ENCODE data around the gene AKR1C4. TPM values are rescaled to one million over a fixed set of nuclear protein-coding genes. Genes with fewer than 3 reads are reported as not detected.

AKR1C4 gene
- total RNA-seq, 1 experiment from 2014 or later = not detected

GRCh38 chr10:5199398-5199797 lies 2.8 kb downstream of the AKR1C4 start:
- no TSS peak for BruUV-seq (replicated peaks)
- ATAC-seq (no peak), DNase-seq (ENCODE audit: low read depth, low spot score) (no peak)
- ChIA-PET CTCF (no interaction called here), POLR2A (no interaction called here)
- H3K27me3 ChIP-seq (ENCODE audit: control insufficient read depth, insufficient read depth, low read length) = no peaks in the 10 kb centered on the region
- in situ Hi-C loops (cut with HindIII; ENCODE audit: low pct_unique_long_range_greater_than_20kb, low sequenced_read_pairs) (no loop called here), intact Hi-C loops (cut with micrococcal nuclease; ENCODE audit: unreplicated experiment) (no loop called here)
- H3K4me1 ChIP-seq (ENCODE audit: control insufficient read depth, insufficient read depth, low read length) = no peaks in the 10 kb centered on the region
- TF ChIP-seq CTCF (IDR thresholded peaks at IDR 0.05) (0 out of 2 replicates have a peak, but pooled peaks have one; percentile 4), REST (IDR thresholded peaks at IDR 0.05; ENCODE audit: insufficient read depth in 1 of 2, low read depth in 2 of 2, low read length in 1 of 2) (no peak), TCF7L2 (IDR thresholded peaks at IDR 0.05; ENCODE audit: low read depth, low read length) (no peak), SIN3A (IDR thresholded peaks at IDR 0.05; ENCODE audit: borderline replicate concordance, insufficient read depth, low read depth, low read length) (no peak)
- no peak overlapping the region for H3K27ac ChIP-seq (ENCODE audit: low read length)
- no peak overlapping the region for H3K4me3 ChIP-seq (ENCODE audit: low read depth in 2 of 2, low read length in 2 of 2)
- H3K9me3 ChIP-seq (ENCODE audit: control insufficient read depth, insufficient read depth, low read depth, low read length) = no peaks in the 10 kb centered on the region
- H3K36me3 ChIP-seq (ENCODE audit: control insufficient read depth, insufficient read depth, low read length) = no peaks in the 10 kb centered on the region

GRCh38 chr10:5206799-5207198 lies 10.2 kb downstream of the AKR1C4 start:
- BruUV-seq (replicated peaks) = no TSS peak
- CTCF ChIA-PET = no interaction called here

More at GRCh38 chr10:5206799-5207198, 10.2 kb downstream of the AKR1C4 start:
- POLR2A ChIA-PET = no interaction called here
- DNase-seq (ENCODE audit: low read depth, low spot score) = no peak
- H3K4me3 ChIP-seq (ENCODE audit: low read depth in 2 of 2, low read length in 2 of 2) = no peak overlapping the region
- ATAC-seq = no peak
- no peaks in the 10 kb centered on the region; the same call in none of the 2 replicates for H3K27me3 ChIP-seq (ENCODE audit: control insufficient read depth, insufficient read depth, low read length)
- intact Hi-C loops (cut with micrococcal nuclease; ENCODE audit: unreplicated experiment) = no loop called here
- no peaks in the 10 kb centered on the region for H3K9me3 ChIP-seq (ENCODE audit: control insufficient read depth, insufficient read depth, low read depth, low read length)
- TF ChIP-seq CTCF (IDR thresholded peaks at IDR 0.05) = no peak
- TF ChIP-seq TCF7L2 (IDR thresholded peaks at IDR 0.05; ENCODE audit: low read depth, low read length) = no peak
- no peak for TF ChIP-seq SIN3A (IDR thresholded peaks at IDR 0.05; ENCODE audit: borderline replicate concordance, insufficient read depth, low read depth, low read length)
- TF ChIP-seq POLR2AphosphoS5 (IDR thresholded peaks at IDR 0.05; ENCODE audit: low read depth, low read length) = no peak
- no peak for TF ChIP-seq REST (IDR thresholded peaks at IDR 0.05; ENCODE audit: insufficient read depth in 1 of 2, low read depth in 2 of 2, low read length in 1 of 2)
- no peaks in the 10 kb centered on the region for H3K4me1 ChIP-seq (ENCODE audit: control insufficient read depth, insufficient read depth, low read length)
- H3K27ac ChIP-seq (ENCODE audit: low read length) = no peak overlapping the region
- H3K36me3 ChIP-seq (ENCODE audit: control insufficient read depth, insufficient read depth, low read length) = no peaks in the 10 kb centered on the region
- in situ Hi-C loops (cut with HindIII; ENCODE audit: low pct_unique_long_range_greater_than_20kb, low sequenced_read_pairs) = no loop called here

All from Panc1 (cell line).